T-helper 2 cell treated with Interferon-gamma antibody and Interleukin-4, amounts not matched to agents 100 ng/mL and 5 ng/mL, for 36 hours (primary cell): ENCODE results near the gene TBC1D4. TPM values are rescaled to one million over a fixed set of nuclear protein-coding genes. Genes with fewer than 3 reads are reported as not detected.

ENCODE experiments used
- intact Hi-C: fragments of 100-400 bp; cut with micrococcal nuclease; formaldehyde crosslinking; loops from one replicate; pipeline ENCODE4 v1.15.1; 2023
- total RNA-seq: library from RNA; stranded (reverse); gene quantifications from 2 replicates; pipeline ENCODE4 v1.2.3, GENCODE V29; 2022

Gene TBC1D4, protein sequence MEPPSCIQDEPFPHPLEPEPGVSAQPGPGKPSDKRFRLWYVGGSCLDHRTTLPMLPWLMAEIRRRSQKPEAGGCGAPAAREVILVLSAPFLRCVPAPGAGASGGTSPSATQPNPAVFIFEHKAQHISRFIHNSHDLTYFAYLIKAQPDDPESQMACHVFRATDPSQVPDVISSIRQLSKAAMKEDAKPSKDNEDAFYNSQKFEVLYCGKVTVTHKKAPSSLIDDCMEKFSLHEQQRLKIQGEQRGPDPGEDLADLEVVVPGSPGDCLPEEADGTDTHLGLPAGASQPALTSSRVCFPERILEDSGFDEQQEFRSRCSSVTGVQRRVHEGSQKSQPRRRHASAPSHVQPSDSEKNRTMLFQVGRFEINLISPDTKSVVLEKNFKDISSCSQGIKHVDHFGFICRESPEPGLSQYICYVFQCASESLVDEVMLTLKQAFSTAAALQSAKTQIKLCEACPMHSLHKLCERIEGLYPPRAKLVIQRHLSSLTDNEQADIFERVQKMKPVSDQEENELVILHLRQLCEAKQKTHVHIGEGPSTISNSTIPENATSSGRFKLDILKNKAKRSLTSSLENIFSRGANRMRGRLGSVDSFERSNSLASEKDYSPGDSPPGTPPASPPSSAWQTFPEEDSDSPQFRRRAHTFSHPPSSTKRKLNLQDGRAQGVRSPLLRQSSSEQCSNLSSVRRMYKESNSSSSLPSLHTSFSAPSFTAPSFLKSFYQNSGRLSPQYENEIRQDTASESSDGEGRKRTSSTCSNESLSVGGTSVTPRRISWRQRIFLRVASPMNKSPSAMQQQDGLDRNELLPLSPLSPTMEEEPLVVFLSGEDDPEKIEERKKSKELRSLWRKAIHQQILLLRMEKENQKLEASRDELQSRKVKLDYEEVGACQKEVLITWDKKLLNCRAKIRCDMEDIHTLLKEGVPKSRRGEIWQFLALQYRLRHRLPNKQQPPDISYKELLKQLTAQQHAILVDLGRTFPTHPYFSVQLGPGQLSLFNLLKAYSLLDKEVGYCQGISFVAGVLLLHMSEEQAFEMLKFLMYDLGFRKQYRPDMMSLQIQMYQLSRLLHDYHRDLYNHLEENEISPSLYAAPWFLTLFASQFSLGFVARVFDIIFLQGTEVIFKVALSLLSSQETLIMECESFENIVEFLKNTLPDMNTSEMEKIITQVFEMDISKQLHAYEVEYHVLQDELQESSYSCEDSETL (N-terminal part only)
- total RNA-seq = 23.3 and 24.8 TPM in 2 replicates

DNA sequence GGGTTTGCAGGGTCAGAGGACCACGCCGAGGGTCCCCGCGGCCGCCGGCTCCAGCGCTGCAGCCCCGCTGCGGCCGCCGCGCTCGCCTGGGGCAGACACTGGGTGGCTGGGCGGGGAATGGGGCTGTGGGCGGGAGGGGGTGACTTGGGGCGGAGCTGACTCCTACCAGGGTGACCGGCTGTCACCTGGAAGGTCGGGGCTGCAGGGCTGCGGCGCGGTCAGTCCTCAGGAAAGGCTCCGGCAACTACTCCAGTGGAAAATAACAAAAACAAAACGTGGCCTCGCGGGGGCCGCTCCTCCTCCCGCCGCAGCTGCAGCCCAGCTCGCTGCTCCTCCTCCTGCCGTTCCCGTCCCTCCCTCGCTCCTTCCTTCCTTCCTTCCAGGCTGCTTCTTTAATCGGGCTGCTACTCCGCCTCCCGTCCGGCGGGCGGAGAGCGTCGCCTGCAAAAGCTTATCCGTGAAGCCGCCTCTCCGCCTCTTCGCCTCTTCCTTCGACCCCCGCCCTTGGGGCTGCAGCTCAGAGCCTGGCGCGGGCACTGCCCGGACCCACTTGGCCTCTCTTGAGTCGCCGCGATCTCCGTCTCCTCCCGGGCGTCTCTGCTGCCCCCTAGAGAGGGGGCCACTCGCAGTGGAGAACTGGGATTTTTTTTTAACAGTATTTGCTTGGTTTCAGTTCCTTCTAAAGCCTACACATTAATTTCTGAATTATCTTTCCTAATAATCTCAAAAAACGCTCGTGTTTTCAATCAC, at the start of gene TBC1D4:
TBC1D4 (minus strand) TSS at position 100 of the 750 bp plus-strand sequence. CDS start 402 bp downstream, outside the sequence.
- intact Hi-C loops = loop anchor here (1.0 to 5.0 kb wide), 6 partner anchors 55 to 1350 kb away; partner anchors contain the start of genes COMMD6, KLF12, LMO7 and UCHL3

DNA sequence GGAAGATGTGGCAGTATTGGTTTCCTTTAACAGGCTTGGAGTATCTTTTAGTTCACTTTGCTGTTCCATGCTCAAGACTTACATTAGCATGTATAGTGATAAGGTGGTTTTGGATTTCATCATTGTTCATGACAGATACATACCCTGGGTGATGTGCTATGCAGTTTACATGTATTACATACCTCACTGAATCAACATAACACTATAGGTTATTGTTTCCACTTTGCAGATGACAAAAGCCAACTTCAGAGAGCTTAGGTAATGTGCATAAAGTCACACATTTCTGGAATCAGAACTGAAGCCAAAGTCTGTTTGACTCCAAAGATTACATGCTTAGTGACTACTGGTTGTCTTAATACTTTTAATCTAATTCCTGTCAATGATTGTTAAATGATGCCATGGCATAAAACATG, 48.6 kb upstream of the TBC1D4 start:
- intact Hi-C loops = no loop called here

DNA sequence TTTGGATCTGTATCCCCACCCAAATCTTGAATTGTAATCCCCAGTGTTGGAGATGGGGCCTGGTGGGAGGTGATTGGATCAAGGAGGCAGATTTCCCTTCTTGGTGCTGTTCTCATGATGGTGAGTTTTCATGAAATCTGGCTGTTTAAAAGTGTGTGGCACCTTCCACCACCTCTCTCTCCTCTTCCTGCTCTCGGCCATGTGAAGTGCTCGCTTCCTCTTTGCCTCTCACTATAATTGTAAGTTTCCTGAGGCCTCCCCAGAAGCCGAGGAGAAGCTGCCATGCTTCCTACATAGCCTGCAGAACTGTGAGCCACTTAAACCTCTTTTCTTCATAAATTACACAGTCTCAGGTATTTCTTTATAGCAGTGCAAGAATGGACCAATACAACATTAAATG, 40.0 kb upstream of the TBC1D4 start:
- intact Hi-C loops = no loop called here

DNA sequence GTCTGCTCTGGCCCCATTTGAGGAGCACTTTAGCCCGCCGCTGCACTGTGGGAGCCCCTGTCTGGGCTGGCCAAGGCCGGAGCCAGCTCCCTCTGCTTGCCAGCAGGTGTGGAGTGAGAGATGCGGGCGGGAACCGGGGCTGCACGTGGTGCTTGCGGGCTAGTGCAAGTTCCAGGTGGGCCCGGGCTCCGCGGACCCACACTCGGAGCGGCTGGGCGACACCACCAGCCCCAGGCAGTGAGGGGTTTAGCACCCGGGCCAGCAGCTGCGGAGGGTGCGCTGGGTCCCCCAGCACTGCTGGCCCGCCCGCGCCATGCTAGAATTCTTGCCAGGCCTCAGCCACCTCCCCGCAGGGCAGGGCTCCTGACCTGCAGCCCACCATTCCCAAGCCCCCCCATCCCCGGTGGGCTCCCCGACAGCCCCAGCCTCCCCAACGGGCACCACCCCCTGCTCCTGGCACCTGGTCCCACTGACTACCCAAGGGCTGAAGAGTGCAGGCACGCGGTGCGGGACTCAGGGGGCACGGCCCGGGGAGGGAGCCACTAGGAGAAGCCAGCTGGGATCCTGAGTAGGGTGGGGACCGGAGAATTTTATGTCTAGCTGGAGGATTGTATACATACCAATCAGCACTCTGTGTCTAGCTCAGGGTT, 36.6 kb upstream of the TBC1D4 start:
- intact Hi-C loops = no loop called here

DNA sequence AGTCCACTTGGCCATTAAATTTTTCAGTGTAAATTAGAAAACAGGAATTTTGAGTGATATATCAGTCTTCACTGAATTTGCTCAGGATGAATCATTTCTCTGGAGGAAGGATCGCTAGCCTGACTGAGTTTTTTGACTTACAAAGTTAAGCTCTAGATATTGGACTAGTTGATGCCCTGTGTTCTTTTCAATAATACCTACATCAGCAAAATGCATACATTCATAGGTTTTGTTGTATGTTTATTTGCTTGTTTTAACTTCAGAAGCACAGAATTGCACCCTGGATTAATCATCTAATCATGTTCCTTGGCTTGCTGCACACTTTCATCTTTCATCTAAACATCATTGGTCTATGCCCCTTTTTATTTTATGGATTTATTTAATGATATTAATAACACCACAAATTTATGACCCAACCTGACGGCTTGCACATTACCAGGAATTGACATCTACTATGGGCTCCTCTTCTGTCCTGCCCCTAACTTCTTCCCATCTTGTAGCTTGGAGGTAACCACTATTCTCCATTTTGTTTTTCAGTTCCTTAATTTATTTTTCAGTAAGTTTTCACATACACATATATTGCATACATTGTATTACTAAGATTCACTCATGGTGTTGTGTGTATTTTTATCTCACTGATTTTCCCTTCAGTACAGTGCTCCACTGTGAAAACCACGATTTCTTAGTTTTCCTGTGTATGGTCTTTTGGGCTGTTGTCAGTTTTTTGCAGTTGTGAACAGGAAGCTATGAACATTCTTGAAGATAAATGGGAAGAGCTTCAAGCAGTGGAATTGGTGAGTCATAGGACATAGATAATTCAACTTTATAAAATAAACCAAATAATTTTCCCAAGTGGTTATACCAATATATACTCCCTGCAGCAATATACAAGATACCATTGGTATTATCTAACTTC, 32.4 kb upstream of the TBC1D4 start:
- intact Hi-C loops = no loop called here

DNA sequence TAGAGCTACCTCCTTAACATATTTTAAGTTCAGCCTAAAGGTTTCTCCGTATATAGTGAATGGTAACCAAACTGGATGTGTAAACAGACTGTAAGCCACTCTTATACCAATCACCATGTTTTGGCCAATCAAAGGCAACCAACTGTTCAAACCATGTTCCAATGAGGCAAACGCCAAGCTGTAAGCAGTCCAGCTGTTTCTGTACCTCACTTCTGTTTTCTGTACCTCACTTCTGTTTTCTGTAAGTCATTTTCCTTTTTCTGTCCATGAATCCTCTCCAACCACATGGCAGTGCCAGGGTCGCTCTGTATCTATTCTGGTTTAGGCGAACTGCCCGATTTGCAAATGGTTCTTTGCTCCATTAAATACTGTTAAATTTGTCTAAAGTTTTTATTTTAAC, 31.3 kb upstream of the TBC1D4 start:
- intact Hi-C loops = no loop called here

DNA sequence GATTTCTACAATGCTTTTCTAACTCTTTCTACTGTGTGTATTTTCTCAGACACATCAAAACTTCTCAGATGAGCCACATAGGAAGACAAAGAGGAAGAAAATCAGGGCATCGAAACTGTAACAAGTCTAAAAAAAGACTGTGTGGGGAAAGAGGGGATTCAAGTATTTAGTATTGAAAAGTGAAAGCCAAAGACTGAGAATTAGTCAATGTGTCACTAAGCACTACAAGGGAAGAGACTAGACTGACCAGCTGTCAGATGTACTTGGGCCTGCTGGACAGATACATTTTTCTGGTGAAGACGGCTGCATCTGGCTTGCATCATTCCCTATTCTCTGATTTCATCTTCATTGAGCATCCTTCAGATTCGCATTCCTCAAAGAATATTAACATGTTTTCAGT, 30.3 kb upstream of the TBC1D4 start:
- intact Hi-C loops = no loop called here

DNA sequence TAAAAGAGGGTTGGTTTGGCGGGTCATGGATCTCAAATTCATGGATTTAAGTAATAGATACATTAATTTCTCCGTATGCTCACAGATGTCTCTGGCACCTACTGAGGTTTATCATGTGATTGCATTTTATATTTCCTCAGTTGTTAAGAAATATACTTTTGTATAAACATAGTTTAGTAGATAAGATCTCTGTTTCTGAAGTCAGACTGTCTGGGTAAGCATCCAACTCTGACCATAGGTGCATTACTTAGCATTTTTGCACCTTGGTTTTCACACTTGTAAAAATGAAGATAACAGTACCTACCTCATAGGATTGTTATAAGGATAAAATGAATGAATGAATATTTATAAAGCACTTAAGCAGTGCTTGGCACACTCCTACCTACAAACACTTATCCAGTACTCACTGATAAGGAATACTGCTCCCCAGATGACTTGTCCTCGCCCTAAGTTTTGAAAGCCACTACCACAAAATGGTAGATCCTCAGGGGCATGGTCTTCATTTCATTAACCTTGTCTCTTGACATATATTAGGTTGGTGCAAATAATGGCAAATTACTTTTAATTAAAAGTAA, 29.2 kb upstream of the TBC1D4 start:
- intact Hi-C loops = no loop called here

DNA sequence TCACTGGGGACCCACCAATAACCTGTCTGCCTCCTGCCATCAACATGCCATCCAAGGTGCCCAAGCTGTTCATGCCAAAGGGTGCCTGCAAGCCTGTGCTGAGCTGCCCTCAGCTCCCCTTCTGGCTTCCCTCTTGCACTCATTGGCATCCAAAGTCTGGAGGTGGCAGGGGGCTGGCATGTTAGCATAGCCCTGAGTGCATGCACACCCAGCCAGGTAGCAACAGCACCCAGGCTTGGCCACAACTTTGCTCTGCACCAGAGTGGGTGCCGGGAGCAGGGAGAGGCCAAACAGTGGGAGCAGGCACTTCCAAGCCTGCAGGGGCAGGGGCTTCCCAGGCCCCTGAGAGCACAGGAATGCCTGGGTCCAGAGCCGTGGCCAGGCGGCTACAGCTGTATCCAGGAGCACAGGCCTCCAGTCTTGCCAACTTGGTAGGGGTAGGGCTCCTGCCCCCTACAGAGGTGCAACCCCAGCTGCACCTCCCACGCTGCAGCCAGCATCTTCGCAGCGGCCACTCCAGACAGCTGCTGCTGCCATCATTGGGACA, 26.1 kb upstream of the TBC1D4 start:
- intact Hi-C loops = no loop called here

DNA sequence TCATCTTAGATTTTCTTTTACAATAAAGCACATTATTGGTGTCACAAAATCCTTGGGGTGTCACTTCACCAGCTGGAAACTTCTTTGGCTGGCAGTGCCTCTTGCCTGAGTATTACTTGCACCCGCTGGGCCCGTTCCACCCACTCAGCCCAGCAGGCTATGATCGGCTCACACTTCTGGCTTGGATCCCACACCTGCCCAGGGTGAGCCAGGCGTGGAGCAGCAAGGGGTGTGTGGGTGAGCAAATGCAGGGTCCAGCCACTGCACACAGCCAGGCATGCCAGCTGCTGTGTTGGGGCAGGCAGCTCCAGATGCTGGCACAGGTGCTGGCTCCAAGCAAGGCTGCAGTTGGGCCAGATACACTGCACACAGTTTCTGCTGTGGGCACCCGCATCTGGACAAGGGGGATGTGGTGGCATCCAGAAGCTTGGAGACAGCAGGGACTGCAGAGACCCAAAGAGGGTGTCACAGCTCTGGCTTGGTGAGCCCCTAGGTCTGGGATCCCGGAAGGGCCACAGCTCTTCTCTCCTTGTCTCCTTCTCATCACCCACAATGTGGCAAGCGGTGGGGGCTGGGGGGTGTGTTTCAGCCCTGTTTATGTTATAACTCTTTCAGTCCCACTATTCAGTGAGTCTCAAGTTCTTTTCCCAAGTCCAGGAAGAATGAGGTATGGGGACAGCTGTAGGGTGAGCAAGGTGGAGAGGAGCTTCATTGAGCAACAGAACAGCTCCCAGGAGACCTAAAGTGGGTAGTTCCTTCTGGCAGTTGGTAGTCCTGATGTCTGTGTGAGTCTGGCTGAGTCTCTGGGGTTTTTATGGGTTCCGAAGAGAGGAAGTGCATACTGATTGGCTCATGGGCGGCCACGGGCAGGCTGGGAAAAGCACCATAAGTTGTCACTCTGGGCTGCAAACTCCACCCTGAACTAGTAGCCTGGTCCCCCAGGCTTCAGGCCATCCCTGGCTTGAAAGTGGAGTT, 25.3 kb upstream of the TBC1D4 start:
- intact Hi-C loops = no loop called here

DNA sequence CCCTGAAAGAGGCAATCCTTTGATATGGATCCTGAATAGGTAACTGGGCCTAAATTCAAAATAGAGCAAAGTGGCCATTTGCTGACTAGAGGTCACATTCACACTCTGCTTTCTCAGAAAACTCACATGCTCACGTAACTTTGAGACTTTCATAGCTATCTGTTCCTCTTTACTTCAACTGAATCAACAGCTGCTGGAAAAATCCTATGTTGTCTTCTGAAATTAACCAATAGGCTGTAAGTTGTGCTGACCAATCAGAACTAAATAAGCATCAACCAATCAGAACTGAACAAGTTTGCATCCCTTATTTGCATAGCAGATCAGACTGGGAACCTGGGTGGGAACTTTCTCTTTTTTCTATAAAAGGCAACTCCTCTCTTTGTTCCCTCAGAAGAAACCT, 24.0 kb upstream of the TBC1D4 start:
- intact Hi-C loops = no loop called here

DNA sequence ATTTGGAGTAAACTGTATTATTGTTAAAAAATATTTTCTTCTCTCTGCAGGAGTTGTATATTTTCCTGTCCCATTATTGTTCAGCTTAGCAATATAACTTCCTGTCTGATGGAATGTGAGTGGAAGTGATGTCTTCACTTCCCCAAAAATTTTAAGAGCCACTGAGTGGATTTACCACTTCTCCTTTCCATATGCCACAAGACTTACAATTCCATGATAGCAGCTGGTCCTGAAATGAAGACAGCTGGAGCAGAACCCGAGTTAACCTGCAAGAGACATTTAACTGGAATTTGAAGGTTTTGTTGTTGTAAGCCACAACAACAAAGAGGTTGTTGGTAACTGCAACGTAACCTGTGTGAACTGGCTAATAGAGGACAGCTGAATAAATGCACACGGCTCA, 23.4 kb upstream of the TBC1D4 start:
- intact Hi-C loops = no loop called here

DNA sequence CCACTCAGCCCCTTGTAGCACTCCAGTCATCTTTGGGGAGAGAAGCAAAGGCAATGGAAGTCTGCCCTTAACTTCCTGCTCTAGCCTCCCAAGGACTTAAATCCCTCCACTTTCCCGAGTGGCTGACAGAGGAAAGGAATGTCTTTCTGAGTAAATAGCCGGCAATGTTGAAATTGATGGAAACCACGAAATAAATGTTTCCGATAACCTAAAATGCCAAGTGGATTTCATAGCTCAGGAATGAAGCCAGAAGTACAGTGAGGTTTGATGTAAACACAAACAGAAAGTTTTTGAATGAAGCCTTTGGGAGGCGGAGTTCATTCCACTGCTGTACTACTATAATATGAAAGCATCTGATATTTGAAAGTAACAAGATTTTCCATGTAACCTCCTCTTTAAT, 14.0 kb upstream of the TBC1D4 start:
- intact Hi-C loops = no loop called here

DNA sequence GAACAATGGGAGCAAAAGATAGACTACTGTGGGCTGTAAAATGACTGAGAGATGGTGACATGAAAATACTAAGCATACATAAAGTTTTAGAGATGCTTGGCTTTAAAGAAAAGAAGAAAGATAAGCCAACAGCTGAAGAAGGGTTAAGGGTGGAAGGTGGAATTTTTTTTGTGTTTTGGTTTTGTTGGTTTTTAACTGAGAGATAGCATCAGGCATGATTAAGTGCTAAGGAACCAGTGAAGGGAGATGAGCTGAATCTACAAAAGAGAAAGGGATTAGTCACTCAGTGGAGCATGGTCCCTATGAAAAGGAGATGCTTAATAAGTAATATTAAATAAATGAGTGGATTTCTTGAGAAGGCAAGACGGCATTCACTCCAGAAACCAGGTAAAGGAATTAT, 12.5 kb upstream of the TBC1D4 start:
- intact Hi-C loops = no loop called here

DNA sequence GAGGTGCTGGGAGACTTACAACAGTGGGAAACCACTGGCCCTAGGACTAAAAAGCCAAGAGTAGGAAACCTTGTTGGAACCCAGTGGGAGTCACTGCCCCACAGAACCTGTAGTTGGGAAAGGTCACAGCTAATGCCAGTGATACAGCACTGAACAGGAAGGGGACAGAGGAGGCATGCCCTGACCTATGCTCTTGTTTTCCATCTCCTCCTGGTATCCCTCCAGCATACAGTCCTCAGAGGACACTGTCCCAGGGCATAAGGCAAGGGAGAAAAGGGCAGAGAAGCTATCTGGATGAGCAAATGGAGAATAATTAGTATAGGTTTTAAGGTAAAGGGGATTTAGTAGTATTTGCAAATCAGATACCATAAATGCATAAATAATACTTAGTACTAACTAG, 11.2 kb upstream of the TBC1D4 start:
- intact Hi-C loops = no loop called here

DNA sequence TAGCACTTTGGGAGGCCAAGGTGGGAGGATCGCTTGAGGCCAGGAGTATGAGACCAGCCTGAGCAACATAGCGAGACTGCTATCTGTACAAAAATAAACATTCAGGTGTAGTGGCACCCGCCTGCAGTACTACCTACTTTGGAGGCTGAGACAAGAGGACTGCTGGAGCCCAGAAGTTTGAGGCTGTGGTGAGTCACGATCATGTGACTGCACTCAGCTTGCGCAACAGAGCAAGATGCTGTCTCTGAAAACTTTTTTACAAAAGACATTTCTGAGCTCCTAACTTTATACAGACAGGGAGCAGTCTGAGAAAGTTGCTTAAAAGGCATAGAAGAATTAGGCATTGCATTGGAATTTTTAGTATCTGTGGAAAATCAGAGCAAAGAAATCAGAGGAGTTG, 10.4 kb upstream of the TBC1D4 start:
- intact Hi-C loops = no loop called here

DNA sequence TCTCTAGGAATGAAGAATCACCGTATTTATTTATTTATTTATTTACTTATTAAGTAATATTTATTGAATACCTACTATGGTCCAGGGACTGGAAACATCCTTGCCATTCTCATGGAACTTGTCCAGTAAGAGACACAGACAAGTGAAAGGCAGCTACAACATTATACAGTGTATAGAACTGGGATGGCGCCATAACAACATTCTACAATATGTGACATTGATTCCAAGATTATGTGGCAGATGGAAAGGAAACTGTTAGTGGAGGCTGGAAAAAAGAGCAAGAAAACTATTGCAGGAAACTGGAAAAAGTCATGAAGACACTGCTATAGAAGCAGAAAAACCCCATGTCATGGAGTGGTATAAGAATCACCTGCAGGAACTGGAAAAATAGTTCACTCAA, 9.4 kb upstream of the TBC1D4 start:
- intact Hi-C loops = no loop called here
